NT2/D1 (cell line): ENCODE measurements around the gene BTG1.

Experiments used
- SUZ12 ChIP-seq: IDR thresholded peaks from 2 replicates; pipeline ENCODE4 v1.6.1; 2011; ENCODE audit not compliant: insufficient read length, insufficient read depth; ENCODE audit errors: extremely low read depth
- YY1 ChIP-seq: IDR thresholded peaks from 2 replicates; pipeline ENCODE4 v1.6.1; 2011; ENCODE audit not compliant: insufficient read length, insufficient read depth
- ZNF274 ChIP-seq: IDR thresholded peaks from 2 replicates; pipeline ENCODE4 v1.6.1; 2011; ENCODE audit warnings: mild to moderate bottlenecking, low read depth, low read length

DNA sequence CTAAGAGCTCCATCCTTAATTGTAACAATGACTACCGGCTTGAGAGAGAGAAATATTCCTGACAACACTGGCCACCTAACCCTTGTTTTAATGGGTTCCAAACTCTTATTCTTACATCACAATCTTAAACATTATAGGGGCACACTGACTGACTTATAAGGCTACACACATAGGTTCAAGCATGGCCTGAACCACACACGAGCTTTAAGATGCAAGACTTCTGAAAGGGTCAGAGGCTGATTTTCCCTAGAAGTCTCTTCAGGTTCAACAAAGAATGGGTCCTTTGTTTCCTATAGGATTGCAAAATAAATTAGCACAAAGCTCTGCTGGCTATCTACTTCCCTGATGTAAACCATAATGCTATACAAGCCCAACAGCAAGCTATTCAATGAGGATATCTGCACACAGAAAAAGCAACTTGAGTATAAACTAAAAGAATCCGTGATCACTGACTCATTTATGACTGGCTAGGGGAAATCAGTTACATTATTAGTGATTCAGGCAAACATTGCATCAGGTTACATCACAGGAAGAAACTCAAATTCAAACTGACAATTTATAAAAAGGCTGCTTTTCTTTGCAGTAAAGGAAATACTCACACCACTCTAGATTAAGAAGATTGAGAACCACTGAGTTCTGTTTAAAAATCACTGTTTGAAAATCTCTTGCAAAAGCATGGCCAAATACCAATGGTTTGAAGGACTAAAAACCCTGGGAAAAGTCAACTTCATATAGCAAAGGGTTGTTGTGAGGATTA lies 8.5 kb downstream of the BTG1 start:
- TF ChIP-seq YY1 (no peak), ZNF274 (no peak), SUZ12 (no peak)
